GM06990 (cell line): ENCODE measurements around the gene KLHL22.

ENCODE experiments used
- DNase-seq: peaks from one replicate; pipeline ENCODE4 v3.0.0-alpha.2; 2011; ENCODE audit not compliant: insufficient read length; ENCODE audit errors: extremely low read depth
- H3K27me3 ChIP-seq: replicated peaks from 2 replicates; pipeline ENCODE4 v1.6.0; 2011; ENCODE audit warnings: low read length; ENCODE audit not compliant: control insufficient read depth, insufficient read depth
- H3K36me3 ChIP-seq: 2 replicates; pipeline ENCODE4 v1.5.1; 2011; ENCODE audit warnings: low read length; ENCODE audit not compliant: control insufficient read depth, insufficient read depth
- H3K4me3 ChIP-seq: replicated peaks from 2 replicates; pipeline ENCODE4 v1.5.1; 2011; ENCODE audit warnings: low read depth, mild to moderate bottlenecking, control low read depth, low read length
- TF ChIP-seq, protein P1 (sequence below): IDR thresholded peaks from 2 replicates; pipeline ENCODE4 v1.5.1; 2011; ENCODE audit warnings: low read length, control low read depth, mild to moderate bottlenecking, inconsistent platforms; ENCODE audit not compliant: insufficient read depth, poor library complexity, severe bottlenecking

Gene KLHL22

GRCh38 chr22:20442485-20443284, 52.9 kb downstream of the KLHL22 start:
- Histone ChIP-seq H3K36me3 (peaks cover 10% of the 10 kb centered on the region), H3K27me3 (no peaks in the 10 kb centered on the region), H3K4me3 (no peak overlapping the region)
- TF ChIP-seq, protein P1, sequence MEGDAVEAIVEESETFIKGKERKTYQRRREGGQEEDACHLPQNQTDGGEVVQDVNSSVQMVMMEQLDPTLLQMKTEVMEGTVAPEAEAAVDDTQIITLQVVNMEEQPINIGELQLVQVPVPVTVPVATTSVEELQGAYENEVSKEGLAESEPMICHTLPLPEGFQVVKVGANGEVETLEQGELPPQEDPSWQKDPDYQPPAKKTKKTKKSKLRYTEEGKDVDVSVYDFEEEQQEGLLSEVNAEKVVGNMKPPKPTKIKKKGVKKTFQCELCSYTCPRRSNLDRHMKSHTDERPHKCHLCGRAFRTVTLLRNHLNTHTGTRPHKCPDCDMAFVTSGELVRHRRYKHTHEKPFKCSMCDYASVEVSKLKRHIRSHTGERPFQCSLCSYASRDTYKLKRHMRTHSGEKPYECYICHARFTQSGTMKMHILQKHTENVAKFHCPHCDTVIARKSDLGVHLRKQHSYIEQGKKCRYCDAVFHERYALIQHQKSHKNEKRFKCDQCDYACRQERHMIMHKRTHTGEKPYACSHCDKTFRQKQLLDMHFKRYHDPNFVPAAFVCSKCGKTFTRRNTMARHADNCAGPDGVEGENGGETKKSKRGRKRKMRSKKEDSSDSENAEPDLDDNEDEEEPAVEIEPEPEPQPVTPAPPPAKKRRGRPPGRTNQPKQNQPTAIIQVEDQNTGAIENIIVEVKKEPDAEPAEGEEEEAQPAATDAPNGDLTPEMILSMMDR = no peak
- no peak for DNase-seq

DNA sequence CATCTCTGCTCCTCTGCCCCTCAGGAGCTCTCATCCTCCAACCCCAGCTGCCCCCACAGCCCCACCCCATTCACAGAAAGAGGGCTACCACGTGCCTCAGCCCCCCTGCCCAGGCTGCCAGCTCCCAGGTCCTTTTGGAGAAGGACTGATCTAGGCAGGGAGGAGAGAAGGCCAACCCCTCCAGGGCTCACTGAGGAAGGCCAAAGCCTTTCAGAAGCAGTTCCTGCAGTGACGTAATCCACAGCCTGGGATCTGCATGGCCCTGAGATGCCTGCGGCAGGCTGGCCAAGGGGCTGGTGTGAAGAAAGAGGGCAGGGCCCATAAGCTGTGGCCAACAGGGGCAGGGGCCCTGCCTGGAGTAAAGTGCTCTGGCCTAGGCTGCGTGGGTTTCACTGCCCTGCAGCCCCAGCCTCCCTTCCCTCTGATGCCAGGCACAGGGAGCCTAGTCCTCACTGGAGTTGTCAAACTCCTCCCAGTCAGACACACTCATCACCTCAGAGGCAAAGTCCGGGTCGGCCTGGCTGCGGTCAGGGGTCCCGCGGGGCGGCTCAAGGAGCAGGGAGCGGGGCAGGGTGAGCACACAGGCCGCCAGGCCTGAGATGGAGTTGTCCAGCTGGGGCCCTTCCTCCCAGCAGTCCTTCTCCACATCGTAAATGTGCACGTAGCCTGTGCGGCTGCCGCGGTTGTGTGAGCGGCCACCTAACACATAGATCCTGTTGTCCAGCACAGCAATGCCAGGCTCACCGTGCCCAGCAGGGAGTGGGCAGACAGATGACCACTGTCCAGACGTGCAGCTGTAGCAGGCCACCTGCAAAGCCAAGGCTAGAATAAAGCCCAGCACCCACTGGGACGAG, 53.7 kb downstream of the KLHL22 start:
- H3K36me3 ChIP-seq = peaks cover 10% of the 10 kb centered on the region
- no peak overlapping the region for H3K4me3 ChIP-seq
- TF ChIP-seq, protein P1 = no peak
- no peak for DNase-seq
- H3K27me3 ChIP-seq = no peaks in the 10 kb centered on the region; the same call in 1 of the 2 replicates

DNA sequence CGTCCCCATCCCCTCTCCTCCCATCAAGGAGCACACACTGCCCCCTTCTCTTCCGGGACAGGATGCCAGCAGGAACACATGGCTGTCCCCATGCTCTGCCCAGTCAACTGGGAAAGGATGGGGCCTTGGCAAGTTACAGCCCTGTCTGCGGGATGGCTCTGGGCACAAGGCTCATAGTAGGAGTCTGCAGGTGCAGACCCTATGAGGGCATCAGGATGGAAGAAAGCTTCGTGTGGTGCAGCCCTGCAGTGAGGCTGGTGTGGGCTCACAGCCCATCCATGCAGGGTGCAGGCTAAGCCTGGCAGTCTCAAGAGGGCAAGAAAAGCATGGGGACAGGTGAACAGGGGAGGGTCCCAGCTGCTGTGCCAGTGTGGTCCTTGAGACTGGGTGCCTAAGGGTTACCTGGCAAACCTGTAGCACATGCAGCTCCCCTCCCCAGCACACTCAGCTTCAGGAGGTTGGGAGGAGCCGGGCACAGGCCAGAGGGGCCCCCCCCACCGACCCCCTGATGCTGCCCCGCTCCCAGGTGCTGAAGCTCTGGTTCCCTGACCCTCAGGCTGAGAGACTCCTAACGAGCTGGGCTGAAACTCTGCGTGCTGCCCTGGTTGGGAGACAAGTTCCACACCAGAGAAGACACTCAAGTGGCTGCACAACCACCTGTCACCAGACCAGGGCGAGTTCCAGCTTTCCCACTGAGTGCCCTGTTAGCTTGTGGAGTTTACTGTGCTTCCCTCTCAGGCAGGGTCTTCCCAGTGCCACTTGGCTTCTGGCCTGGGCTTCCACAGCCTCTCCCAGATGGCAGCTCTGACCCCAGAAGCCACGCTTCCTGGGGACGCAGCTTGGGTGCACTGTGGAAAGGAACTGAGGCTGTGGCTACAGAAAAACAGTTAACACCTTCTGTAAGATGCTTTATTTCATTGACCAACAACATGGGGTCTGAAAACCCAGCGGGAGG, 54.7 kb downstream of the KLHL22 start:
- TF ChIP-seq, protein P1 = no peak
- no peak for DNase-seq
- H3K4me3 ChIP-seq = no peak overlapping the region
- H3K36me3 ChIP-seq = peaks cover 10% of the 10 kb centered on the region
- no peaks in the 10 kb centered on the region; the same call in 1 of the 2 replicates for H3K27me3 ChIP-seq

GRCh38 chr22:20439928-20440575, 55.5 kb downstream of the KLHL22 start:
- Histone ChIP-seq H3K27me3 (no peaks in the 10 kb centered on the region; the same call in 1 of the 2 replicates), H3K36me3 (peaks cover 10% of the 10 kb centered on the region), H3K4me3 (no peak overlapping the region)
- DNase-seq = no peak
- TF ChIP-seq, protein P1 = no peak

GRCh38 chr22:20439556-20439927, 56.1 kb downstream of the KLHL22 start:
- Histone ChIP-seq H3K36me3 (peaks cover 10% of the 10 kb centered on the region), H3K27me3 (peaks cover 1% of the 10 kb centered on the region; the same call in 1 of the 2 replicates), H3K4me3 (no peak overlapping the region)
- no peak for DNase-seq
- TF ChIP-seq, protein P1 = no peak
